Anterior cingulate cortex (tissue), 58 donors: ENCODE data around the gene CACNA2D1.

Source experiments
- DNase-seq, 58 donors: peaks; one replicate each; lab custom pipeline; 2025; lab: John Stamatoyannopoulos, UW

CACNA2D1 gene

DNA sequence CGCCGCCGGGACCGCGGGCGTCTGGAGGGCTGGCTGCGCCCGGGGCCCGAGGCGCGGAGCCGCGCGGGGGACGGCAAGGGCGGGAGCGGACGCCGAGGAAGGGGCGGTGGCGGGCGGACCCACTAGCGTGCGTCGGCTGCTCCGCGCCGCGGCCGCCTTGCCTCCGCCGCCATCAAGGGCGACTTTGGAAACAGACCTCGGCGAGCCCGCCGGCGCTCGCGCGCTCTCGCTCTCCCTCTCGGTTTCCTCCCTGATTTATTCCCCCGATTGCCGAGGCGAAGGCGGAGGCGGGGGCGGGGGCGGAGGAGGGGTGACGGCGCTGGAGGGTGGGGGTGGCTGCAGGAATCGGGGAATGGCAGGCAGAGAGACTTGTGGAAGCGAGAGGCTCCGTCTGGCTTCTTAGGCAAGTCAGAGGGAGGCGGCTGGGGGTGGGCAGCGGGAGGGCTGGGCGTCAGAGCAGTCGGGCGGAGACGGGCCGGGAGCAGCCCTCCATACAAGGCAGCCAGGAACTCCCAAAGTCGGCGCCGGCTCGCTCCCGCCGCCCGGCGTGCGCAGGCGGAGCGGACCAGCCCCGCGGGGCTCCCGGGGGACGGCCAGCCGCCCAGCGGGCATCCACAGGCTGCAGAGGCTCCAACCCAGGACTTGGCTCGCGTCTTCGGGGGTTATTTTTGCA lies at the start of gene CACNA2D1:
CACNA2D1 (minus strand) TSS at position 231 of the 673 bp plus-strand sequence.
- peak; percentile 44 to 92 (median 78) for DNase-seq

GRCh38 chr7:82481499-82482097 lies 38.0 kb upstream of the CACNA2D1 start:
- no peak for DNase-seq

GRCh38 chr7:82477733-82478515 lies 34.3 kb upstream of the CACNA2D1 start:
- DNase-seq, result no peak

DNA sequence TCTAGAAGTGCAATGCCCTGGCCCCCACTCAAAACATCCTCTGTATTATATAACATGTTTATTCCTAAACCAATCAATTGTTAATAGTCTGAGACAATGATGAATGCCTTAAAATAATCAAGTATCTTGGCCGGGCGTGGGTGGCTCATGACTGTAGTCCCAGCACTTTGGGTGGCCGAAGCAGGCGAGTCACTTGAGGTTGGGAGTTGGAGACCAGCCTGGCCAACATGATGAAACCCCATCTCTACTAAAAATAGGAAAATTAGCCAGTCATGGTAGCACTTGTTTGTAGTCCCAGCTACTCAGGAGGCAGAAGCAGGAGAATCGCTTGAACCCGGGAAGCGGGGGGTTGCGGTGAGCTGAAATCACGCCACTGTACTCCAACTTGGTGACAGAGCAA lies 29.4 kb upstream of the CACNA2D1 start:
- DNase-seq, result no peak

- DNase-seq, result no peak
Measured at GRCh38 chr7:82471351-82472020, 27.9 kb upstream of the CACNA2D1 start.

GRCh38 chr7:82469207-82469606 lies 25.6 kb upstream of the CACNA2D1 start:
- DNase-seq, result peak in 18 of 58 donors; percentile 1 to 38 (median 14)

DNA sequence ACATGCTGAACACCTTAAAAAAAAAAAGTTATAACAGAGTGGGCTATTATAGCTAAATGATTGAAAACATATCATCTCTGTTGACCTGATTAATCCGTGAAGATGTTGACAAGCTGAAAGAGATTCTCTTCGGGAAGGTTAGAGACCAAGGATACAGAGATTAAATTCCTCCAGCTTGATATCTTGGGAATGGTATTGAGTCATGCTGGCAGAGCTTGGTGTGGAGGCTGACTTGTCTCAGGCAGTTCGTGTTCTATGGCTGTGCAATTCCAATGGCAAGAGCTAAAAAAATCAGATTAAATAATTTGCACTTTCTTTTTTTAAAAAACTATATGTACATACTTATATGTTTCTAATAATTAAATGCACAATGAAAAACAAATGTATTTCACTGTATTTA lies 24.9 kb upstream of the CACNA2D1 start:
- DNase-seq, result no peak

GRCh38 chr7:82467020-82467419 lies 23.4 kb upstream of the CACNA2D1 start:
- no peak for DNase-seq

- no peak for DNase-seq
Measured at GRCh38 chr7:82464372-82464771, 20.8 kb upstream of the CACNA2D1 start.

- no peak for DNase-seq
Measured at GRCh38 chr7:82455295-82455694, 11.7 kb upstream of the CACNA2D1 start.

- DNase-seq, result no peak
Measured at GRCh38 chr7:82450759-82451158, 7.2 kb upstream of the CACNA2D1 start.

GRCh38 chr7:82449910-82450309 lies 6.3 kb upstream of the CACNA2D1 start:
- DNase-seq, result no peak

DNA sequence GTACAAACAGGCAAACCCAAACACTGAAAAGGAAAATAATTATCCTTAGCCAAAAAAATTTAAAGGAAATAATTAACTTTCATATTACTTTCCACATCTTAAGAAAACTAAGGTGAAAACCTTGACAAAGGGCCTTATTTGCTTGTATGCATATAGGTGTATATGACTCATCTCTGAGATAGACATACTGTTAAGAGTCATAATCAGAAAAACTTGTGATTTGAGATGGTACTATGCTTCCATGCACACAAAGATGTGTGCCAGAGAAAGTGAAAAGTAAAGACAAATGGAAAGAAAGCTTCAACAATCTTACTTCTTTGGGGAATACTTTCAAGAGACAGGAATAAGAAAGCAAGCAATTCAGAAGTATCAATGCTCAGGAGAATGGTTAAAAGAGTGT lies 3.3 kb upstream of the CACNA2D1 start:
- DNase-seq, result no peak

DNA sequence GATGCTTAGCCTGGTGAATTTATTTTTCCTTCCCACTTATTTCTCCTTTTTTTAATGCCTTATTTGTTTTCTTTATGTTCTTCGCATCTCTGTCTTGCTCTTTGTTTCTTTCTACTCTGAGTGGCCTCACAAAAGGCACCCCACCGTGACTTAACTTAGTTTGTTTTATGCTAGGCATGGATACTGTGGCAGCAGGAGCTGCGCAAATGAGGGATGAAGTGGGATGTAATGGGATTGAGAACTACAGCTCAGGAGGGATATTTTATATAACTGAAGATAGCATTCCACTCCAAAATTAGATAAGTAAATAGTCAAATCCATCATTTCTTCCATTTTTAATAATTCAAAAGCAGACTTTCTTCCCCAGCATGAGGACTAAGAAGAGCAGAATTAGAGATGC lies 1.7 kb upstream of the CACNA2D1 start:
- no peak for DNase-seq

GRCh38 chr7:82444220-82444909 lies 788 bp upstream of the CACNA2D1 start:
- peak in 28 of 58 donors; percentile 12 to 84 (median 59) for DNase-seq

- DNase-seq, result peak in 43 of 58 donors; percentile 12 to 77 (median 54)
Measured at GRCh38 chr7:82443036-82443546, 486 bp downstream of the CACNA2D1 start.

DNA sequence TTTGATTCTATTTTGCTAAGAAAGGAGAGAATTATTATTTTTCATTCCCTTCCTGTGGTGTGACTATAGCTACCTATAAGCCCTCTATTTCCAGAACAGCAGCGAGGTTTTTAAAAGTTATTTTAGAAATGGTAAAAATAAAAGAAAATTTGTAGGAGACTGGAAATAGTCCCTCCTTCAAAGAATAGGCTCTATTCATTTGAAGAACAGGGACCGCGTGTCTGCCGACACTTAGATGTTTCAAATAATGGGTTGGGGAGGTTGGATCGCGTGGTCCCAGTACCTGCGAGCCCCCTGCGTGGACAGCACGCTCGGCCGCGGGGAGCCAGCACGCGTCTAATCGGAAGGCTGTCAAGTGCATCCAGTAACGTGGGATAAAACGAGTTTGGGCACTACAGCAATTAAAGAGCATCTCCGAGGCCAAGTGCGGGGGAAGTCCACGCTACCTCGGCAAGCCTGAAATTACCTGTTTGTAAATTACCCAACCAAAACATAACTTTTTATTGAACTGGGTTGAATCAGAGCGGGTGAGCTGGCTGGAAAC lies 1.0 kb downstream of the CACNA2D1 start:
- peak in 22 of 58 donors; percentile 8 to 62 (median 36) for DNase-seq

DNA sequence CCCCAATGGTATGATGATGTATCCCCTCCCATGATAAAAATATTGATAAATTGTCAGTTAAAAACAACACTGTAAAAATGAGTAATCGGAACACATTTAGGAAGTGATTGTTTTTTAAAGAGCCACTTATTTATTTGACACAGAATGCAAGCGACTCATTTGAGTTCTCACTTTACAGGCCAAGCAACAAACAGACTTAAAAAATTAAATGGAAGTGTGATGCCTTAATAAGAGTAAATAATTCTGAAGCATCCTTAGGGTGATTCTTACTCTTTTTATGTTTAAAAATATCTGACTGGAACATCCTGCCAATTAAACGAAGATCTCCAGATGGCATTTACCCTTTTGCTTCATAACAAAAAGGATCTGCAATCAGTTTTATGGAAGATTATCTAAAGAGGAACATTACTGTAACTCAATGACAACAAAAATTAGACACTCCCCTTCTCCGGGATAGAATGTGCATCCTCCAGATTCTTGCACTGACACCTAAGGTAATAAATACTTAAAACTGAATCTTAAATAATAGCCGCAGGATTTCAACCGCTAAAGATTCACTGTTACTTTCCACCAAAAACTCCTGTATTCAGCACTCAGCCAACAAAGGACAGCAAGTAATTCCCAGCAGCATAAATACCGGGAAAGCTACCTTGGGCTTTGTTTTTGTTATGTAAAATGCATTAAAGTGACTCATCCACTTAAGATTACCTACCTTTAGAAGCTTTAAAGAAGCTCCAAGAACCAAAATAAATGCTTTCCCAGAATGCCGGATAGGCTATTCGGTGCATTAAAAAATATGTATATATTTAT lies 1.7 kb downstream of the CACNA2D1 start:
- DNase-seq, result no peak

DNA sequence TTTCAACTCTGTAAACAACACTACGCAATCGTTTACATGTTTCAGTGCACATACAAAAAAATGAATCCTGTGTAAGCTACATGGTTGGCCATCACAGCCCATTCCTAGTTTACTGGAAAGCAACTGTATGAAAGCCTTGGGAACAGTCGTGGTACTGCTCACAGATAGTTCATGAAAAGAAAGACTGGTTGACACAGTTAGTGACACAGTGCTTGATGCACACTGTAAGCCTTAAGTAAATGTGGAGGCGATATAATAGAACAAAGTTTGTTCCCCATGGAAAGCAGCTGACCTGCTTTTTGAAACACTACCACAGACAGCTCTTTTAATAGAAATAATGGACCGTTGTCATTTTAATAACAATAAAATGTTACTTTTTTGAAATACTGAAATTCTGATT lies 5.1 kb downstream of the CACNA2D1 start:
- DNase-seq, result no peak
